Activated gamma-delta T cell treated with anti-CD3 and anti-CD28 coated beads, Interleukin-2, amount 50 U/mL, for 16 hours (primary cell): ENCODE results near the gene MROH8.

Source experiments
- DNase-seq: peaks from one replicate; pipeline ENCODE4 v3.0.0-alpha.2; 2020; ENCODE audit warnings: low read depth

Gene MROH8

DNA sequence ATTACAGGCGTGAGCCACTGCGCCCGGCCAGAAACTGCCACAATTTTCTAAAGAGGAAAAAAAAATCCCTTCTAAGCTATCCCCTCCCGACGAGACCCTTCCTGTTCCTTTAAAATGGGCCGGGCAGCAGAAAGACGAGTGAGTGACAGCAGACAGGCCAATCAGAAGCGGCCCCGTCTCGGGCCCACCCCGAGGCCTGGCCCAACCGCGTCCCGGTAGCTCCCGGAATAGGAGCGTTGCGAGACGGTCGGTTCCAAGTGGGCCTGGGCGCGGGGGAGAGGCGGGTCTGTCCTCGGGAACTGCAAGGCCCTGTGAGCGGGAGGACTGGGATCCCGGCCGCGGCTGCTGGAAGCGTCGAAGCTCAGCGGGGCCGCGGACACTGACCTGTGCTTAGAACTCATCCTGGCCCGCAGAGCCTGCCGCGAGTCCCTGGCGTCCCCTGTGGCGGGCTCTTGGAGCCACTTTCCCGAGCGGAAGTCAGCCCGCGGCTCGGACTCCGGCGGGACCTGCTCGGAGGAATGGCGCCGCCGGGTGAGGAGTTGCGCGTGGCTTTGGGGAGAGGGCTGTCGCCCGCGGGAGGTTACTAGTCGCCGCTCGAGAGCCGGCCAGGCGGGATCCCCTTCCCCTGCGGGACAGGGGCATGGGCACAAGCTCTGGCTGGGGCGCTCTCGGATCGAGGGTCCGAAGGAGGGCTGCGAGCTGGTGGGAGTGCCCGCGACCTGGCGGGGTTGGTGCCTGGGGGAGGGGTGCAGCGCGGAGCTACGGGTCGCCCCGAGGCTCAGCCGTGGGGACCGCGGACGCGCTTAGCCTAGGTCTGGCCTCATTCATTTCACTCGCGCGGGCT is at the start of gene MROH8, which contains the start of gene RPN2:
TSS of gene MROH8 (minus strand) at position 710 of the 844 bp plus-strand sequence.
TSS of gene RPN2 (plus strand) at position 492 of the 844 bp plus-strand sequence. CDS start at position 519, 27 bp downstream.
- DNase-seq, result peak; percentile 95

DNA sequence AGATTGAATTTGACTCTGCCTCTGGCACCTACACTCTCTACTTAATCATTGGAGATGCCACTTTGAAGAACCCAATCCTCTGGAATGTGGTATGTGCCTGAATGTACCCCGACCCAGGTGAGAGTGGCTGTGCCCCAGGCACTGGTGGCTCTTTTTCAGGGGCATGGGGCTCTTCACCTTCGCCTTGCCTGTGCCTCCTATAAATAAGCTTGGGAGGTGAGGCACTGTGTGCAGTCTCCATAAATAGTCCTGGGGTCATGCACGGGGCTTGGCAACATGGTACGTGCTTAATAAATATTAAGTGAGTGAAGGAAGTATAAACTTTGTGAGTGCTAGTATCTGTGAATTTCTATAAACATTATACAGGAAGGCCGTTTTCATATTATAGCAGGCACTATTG is 49.3 kb upstream of the MROH8 start:
- no peak for DNase-seq

- DNase-seq, result no peak
Measured at GRCh38 chr20:37228082-37228481, 48.7 kb upstream of the MROH8 start.

DNA sequence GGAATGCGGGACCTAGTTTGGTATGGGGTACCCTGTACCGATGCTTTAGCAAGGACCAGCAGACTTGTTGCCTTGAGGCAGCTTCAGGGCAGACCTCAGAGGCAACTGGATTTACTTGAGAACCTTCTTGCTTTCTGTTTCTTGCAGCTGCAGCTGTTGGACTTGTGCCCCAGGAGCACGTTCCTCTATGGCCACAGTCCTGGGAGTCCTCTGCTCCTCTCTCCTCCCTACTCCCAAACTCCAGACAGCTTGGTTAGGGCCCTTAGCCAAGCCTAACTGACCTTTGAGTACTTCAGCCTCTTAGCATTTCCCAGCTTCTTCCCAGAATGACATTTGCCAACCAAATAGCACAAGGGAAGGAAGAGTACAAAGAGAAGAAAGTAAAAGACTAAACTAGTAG is 47.5 kb upstream of the MROH8 start:
- DNase-seq, result no peak

DNA sequence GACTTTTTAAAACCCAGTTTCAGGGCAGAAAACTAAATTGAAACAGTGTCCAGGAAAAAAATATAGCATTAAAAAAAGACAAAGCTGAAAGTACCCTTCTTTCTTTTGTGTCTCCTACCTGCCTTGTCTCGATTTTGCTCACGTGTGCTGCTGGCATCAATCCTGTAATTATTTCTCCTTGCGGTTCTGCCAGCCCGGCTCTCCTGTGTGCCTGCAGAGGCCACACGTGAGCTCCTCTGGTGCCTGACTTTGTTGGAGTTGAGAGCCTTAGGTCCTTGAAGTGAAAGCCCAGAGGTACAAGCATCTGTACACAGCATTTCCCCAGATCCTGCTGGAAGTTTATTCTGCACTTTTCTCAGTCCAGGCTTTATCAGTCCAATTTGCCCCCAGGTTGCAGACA is 45.8 kb upstream of the MROH8 start:
- no peak for DNase-seq

GRCh38 chr20:37223053-37223452 is 43.7 kb upstream of the MROH8 start:
- DNase-seq, result no peak

GRCh38 chr20:37222086-37222485 is 42.7 kb upstream of the MROH8 start:
- DNase-seq, result no peak

GRCh38 chr20:37220731-37221130 is 41.4 kb upstream of the MROH8 start:
- no peak for DNase-seq

GRCh38 chr20:37219751-37220668 is 40.7 kb upstream of the MROH8 start:
- no peak for DNase-seq

DNA sequence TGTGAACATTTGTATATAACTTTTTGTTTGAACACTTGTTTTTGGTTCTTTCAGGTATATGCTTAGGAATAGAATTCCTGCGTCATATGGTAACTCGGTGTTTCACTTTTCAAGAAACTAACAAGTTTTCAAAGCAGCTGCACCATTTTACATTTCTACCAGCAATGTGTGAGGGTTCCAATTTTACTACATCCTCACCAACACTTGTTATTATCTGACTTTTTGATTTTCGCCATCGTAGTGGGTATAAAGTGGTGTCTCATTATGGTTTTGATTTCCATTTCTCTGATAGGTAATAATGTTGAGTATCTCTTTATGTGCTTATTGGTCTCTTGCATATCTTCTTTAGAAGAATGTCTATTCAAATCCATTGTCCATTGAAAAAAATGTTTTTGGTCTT is 39.6 kb upstream of the MROH8 start:
- no peak for DNase-seq

- no peak for DNase-seq
Measured at GRCh38 chr20:37218441-37218840, 39.1 kb upstream of the MROH8 start.

- no peak for DNase-seq
Measured at GRCh38 chr20:37209661-37210314, 30.4 kb upstream of the MROH8 start.

DNA sequence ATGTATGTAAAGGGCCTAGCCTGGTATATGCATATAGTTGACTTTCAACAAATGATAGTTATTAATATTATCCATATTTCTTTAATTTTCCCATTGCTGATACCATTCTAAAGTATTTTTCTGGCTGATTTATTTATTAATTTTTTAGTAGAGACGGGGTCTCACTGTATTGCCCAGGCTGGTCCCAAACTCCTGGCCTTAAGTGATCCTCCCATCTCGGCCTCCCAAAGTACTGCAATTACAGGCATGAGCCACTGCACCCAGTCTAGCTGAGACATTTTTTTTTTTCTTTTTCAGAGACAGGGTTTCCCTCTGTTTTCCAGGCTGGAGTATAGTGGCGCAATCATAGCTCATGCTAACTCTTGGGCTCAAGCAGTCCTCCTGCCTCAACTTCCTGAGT is 29.8 kb upstream of the MROH8 start:
- no peak for DNase-seq

DNA sequence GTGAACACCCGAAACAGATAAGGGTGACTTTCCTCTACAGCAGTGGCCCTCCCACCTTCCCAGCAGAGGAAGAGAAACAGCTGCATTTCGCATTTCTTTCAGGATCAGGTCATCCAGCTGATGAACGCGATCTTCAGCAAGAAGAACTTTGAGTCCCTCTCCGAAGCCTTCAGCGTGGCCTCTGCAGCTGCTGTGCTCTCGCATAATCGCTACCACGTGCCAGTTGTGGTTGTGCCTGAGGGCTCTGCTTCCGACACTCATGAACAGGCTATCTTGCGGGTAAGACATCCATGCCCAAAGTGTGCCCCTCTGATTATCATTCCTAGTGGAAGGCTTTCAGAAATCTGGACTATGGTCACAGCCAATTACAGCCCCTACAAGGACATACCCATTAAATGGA is 27.8 kb upstream of the MROH8 start:
- no peak for DNase-seq

DNA sequence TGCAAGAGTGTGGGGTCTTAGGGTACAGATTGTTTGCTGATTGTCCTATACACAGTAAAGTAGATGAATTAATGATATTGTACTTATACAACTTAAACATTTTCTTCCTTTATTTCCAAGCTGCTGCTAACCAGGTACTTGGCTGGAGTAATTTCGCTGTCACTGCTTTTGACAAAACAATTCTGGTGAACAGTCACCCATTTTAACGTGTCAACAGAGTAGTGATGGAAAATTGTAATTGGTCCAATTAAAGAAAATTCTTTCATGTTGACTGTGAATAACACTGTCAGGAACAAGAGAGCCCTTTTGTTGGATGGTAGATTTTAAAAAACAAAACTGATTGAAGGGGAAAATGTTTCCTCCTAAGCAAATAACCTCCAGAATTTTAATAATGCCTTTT is 26.4 kb upstream of the MROH8 start:
- DNase-seq, result no peak

GRCh38 chr20:37205130-37205529 is 25.8 kb upstream of the MROH8 start:
- DNase-seq, result no peak

- no peak for DNase-seq
Measured at GRCh38 chr20:37204056-37204455, 24.7 kb upstream of the MROH8 start.

- no peak for DNase-seq
Measured at GRCh38 chr20:37202267-37202943, 23.1 kb upstream of the MROH8 start.

- DNase-seq, result no peak
Measured at GRCh38 chr20:37201827-37202162, 22.4 kb upstream of the MROH8 start.

DNA sequence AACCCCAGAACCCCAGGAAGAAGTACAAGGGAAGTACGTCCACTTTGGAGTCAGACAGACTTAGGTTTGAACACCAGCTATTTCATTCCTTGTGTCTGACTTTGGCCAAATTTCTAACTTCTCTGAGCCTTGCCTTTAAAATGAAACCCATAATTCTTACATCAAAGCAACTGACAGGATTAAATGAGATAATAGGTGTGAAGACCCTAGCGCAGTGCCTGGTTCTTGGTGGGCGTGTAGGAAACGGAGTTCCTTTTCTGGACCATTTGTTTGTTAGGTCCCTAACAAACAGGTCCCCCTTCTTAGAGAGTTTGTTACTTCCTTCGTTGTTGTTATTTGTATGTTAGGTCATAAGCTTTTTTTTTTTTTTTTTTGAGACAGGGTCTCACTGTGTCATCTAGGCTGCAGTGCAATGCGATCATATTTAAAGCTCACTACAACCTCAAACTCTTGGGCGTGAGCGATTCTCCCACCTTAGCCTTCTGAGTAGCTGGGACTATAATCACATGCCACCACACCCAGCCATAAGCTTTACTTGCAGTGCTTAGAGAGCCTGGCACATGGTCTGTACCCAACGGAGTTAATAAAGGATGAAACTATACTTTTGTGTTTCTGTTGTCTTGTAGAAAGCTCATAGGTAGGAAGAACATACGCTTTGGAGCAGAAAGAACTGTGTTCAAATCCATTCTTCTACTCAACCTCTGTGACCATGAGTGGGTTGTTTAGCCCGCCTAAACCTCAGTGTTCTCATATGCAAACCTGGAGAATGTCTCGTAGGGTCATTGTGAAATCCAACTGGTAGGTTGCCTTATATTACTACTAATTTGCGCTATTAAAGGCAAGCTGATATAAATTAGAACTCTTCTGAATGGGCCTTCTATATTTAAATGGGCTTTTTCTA is 21.8 kb upstream of the MROH8 start:
- DNase-seq, result no peak

DNA sequence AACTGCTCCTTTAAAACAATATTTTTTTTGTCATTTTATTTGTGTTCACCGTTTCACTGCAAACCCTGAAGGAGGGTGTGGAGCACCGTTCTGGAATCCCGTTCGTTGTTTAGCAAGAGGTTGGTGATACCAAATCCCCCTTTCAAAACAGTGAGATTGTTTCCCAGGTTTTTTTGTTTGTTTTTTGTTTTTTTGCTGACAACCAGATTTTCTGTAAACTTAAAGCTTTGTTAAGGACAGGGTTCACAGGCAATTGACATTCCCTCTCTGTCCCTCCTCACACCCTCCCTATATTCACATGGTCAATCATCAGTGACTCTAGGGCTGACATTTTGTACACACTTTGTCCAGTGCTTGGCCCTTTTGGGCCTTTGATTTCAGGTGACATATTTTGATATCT is 21.0 kb upstream of the MROH8 start:
- DNase-seq, result no peak
